NCI-H187 treated with DMSO at 0.1 percent for 48 hours (cell line): ENCODE results near the gene INPP5K.

Experiments
- DNase-seq: peaks from one replicate; lab custom pipeline; 2025; lab: John Stamatoyannopoulos, UW

INPP5K gene

GRCh38 chr17:1485423-1486376 lies 30.7 kb downstream of the INPP5K start:
- no peak for DNase-seq

GRCh38 chr17:1484676-1485422 lies 31.6 kb downstream of the INPP5K start:
- no peak for DNase-seq

GRCh38 chr17:1484060-1484535 lies 32.3 kb downstream of the INPP5K start:
- DNase-seq: no peak

- no peak for DNase-seq
These were observed 33.7 kb downstream of the INPP5K start for GRCh38 chr17:1482680-1483079.

- DNase-seq: no peak
These were observed 34.7 kb downstream of the INPP5K start for GRCh38 chr17:1481736-1482135.

GRCh38 chr17:1480747-1481465 lies 35.5 kb downstream of the INPP5K start:
- DNase-seq: no peak

- no peak for DNase-seq
These were observed 38.0 kb downstream of the INPP5K start for GRCh38 chr17:1478418-1478817.

GRCh38 chr17:1475321-1475854 lies 41.0 kb downstream of the INPP5K start:
- DNase-seq: no peak

- DNase-seq: no peak
These were observed 41.8 kb downstream of the INPP5K start for GRCh38 chr17:1474402-1475189.

- DNase-seq: no peak
These were observed 42.6 kb downstream of the INPP5K start for GRCh38 chr17:1473841-1474240.

GRCh38 chr17:1473170-1473569 lies 43.2 kb downstream of the INPP5K start:
- no peak for DNase-seq

- no peak for DNase-seq
These were observed 44.2 kb downstream of the INPP5K start for GRCh38 chr17:1471911-1472821.

- DNase-seq: no peak
These were observed 44.9 kb downstream of the INPP5K start for GRCh38 chr17:1471490-1471889.

GRCh38 chr17:1470755-1471462 lies 45.5 kb downstream of the INPP5K start:
- DNase-seq: no peak

- no peak for DNase-seq
These were observed 46.2 kb downstream of the INPP5K start for GRCh38 chr17:1470071-1470754.

GRCh38 chr17:1469231-1469852 lies 47.1 kb downstream of the INPP5K start:
- no peak for DNase-seq

GRCh38 chr17:1467898-1468492 lies 48.4 kb downstream of the INPP5K start:
- DNase-seq: no peak

- DNase-seq: no peak
These were observed 49.2 kb downstream of the INPP5K start for GRCh38 chr17:1467258-1467657.
